ENCODE results near the gene ZNF586.
"Not testable (repeated sequence)": the region's sequence is repeated elsewhere in the genome, so short reads cannot be mapped to it uniquely, and the experiment has no call there.

DNA sequence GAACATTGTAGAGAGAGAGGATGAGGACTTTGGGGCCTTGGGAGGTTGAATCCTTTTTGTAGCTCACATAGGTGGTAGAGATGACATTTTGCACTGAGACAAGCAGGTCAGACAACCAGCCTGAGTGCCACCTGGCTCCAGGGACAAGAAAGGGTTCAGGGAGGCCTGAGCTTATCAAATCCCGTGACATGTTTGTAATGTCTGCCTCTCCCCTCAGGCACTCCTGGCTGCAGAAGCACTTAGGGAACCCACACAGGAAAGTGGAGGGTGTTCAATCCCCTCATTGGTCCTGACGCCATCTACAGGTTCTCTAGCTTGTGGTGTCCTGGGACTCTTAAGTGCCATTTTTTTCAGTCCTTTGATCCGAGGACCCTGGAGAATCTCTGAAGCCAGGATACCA, 51.6 kb downstream of the ZNF586 start:
- TF ChIP-seq, protein P1, sequence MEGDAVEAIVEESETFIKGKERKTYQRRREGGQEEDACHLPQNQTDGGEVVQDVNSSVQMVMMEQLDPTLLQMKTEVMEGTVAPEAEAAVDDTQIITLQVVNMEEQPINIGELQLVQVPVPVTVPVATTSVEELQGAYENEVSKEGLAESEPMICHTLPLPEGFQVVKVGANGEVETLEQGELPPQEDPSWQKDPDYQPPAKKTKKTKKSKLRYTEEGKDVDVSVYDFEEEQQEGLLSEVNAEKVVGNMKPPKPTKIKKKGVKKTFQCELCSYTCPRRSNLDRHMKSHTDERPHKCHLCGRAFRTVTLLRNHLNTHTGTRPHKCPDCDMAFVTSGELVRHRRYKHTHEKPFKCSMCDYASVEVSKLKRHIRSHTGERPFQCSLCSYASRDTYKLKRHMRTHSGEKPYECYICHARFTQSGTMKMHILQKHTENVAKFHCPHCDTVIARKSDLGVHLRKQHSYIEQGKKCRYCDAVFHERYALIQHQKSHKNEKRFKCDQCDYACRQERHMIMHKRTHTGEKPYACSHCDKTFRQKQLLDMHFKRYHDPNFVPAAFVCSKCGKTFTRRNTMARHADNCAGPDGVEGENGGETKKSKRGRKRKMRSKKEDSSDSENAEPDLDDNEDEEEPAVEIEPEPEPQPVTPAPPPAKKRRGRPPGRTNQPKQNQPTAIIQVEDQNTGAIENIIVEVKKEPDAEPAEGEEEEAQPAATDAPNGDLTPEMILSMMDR (conservative IDR thresholded peaks at IDR 0.05): not testable (repeated sequence)
- TF ChIP-seq ZFX (IDR thresholded peaks at IDR 0.05): not testable (repeated sequence)

All from C4-2B (cell line).